SH-SY5Y (cell line): Measurements from ENCODE around the gene PEX11A.

Experiments used
- GATA2 ChIP-seq: IDR thresholded peaks from 2 replicates; pipeline ENCODE4 v1.6.1; 2011; ENCODE audit warnings: mild to moderate bottlenecking, low read depth, low read length
- GATA3 ChIP-seq: IDR thresholded peaks from 2 replicates; pipeline ENCODE4 v1.6.1; 2011; ENCODE audit warnings: low read depth, mild to moderate bottlenecking, low read length, moderate library complexity

DNA sequence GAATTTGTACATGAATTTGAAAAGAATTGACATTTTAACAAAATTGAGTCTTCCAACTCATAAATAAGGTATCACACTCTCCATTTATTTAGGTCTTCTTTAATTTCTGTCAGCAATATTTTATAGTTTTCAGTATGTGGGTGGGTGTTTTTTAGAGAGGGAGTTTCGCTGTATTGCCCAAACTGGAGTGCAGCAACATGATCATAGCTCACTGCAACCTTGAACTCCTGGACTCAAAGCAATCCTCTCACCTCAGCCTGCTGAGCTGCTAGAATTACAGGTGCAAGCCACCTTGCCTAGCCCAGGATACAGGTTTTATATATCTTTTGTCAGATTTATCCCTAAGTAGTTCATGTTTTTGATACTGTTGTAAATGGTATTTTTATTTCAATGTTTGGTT lies 4.6 kb upstream of the PEX11A start:
- TF ChIP-seq GATA3 = no peak
- TF ChIP-seq GATA2 = no peak
